ENCODE results near the gene PTPRT.

DNA sequence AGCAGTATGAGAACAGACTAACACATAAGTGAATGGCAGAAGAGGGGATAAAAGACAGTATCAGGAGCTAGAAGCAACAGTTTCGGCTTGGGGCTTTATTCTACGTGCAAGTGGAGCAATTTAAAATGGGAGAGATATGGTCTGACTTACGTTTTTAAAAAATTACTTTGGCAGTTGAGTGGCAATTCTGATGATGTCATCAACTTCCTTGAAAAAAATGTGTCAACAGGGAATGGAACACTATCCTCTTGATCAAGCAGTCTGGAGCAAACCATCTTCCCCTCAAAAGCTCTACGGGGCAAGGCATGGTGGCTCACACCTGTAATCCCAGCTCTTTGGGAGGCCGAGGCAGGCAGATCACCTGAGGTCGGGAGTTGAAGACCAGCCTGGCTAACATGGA lies 24.1 kb downstream of the PTPRT start:
- TF ChIP-seq CTCF (conservative IDR thresholded peaks at IDR 0.05; ENCODE audit: low read depth, low read length) (no peak), EZH2phosphoT487 (IDR thresholded peaks at IDR 0.05; ENCODE audit: borderline replicate concordance, low read length) (no peak), EZH2 (IDR thresholded peaks at IDR 0.05; ENCODE audit: low read length, unreplicated experiment) (no peak)

Measured in PC-3 (cell line).